Effector memory CD8-positive, alpha-beta T cell (primary cell): ENCODE results near the gene NUDT1.

ENCODE experiments used
- ATAC-seq: fragments of 150-1000 bp; cut with Tn5 transposase; replicated peaks from 2 replicates; pipeline ENCODE4 v1.10.0; 2021; ENCODE audit warnings: mild to moderate bottlenecking, moderate library complexity
- DNase-seq, 3 experiments: peaks; one replicate each; pipeline ENCODE4 v3.0.0; 2021
- H3K27ac Mint-ChIP-seq, 2 donors: one replicate each; pipeline ENCODE4 v1.8.0; 2022; ENCODE audit warnings: mild to moderate bottlenecking in 2 of 2, mixed read lengths in 2 of 2, moderate library complexity in 2 of 2
- H3K27me3 Mint-ChIP-seq, 2 donors: one replicate each; pipeline ENCODE4 v1.8.0; 2022; ENCODE audit warnings: mixed read lengths in 2 of 2
- H3K36me3 Mint-ChIP-seq: one replicate; pipeline ENCODE4 v1.8.0; 2022; ENCODE audit warnings: mild to moderate bottlenecking, moderate library complexity, mixed read lengths; ENCODE audit not compliant: insufficient read depth
- H3K4me1 Mint-ChIP-seq, 2 donors: one replicate each; pipeline ENCODE4 v1.8.0; 2022; ENCODE audit warnings: low read depth in 2 of 2, mixed read lengths in 2 of 2
- H3K4me3 Mint-ChIP-seq, 2 donors: one replicate each; pipeline ENCODE4 v1.8.0; 2022; ENCODE audit warnings: mild to moderate bottlenecking in 2 of 2, mixed read lengths in 2 of 2, moderate library complexity in 2 of 2
- H3K9me3 Mint-ChIP-seq, 2 donors: one replicate each; pipeline ENCODE4 v1.8.0; 2022; ENCODE audit warnings: mixed read lengths in 2 of 2

Gene NUDT1

DNA sequence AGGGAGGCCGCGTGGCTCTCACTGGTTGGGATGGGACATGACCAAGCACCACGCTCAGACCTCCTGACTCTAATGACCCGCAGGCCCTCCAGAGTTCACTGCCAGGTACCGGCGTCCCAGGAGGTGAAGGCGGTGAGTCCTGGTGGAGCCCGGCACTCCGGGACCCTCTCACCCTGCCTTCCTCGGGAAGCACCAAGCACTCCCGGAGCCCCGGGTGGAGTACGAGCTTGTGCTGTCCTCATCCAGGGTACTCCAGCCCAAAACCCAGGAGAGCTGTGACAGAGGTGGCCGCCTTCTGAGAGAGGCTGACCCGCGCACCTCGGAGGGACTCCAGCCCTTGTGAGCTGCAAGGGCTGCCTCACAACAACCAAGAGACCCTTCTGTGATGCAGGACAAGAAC, 18.7 kb upstream of the NUDT1 start:
- DNase-seq (no peak), ATAC-seq (no peak)
- Mint-ChIP-seq H3K27ac (no peak overlapping the region), H3K36me3 (peaks cover 14% of the 10 kb centered on the region), H3K4me3 (no peak overlapping the region), H3K9me3 (no peaks in the 10 kb centered on the region), H3K27me3 (no peaks in the 10 kb centered on the region), H3K4me1 (peaks cover 3 to 13% of the 10 kb centered on the region in 2 donors)

DNA sequence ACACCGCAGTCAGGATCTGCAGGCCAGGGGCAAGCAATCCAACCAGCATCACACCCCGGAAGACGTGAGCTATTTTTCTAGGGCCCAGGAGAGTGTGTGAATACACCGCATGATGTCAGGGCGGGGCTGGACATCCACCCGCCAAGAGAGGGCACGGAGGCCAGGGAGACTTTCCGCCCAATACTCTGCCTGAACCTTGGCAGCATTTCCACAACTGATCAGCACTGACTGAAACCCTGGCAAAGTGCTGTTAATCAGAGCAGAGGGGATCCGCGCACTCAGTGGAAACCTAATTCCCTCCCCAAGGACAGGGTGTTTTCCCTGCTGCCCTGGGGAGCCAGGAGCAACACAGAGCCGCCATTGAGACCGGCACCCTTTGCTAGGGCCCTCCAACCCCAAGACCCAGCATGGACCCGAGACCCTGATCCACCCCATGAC, 17.5 kb upstream of the NUDT1 start:
- no peak overlapping the region for H3K27ac Mint-ChIP-seq
- H3K9me3 Mint-ChIP-seq = no peaks in the 10 kb centered on the region
- peaks cover 21% of the 10 kb centered on the region for H3K36me3 Mint-ChIP-seq
- DNase-seq (no peak), ATAC-seq (no peak)
- no peaks in the 10 kb centered on the region for H3K27me3 Mint-ChIP-seq
- peaks cover 5 to 15% of the 10 kb centered on the region in 2 donors for H3K4me1 Mint-ChIP-seq
- H3K4me3 Mint-ChIP-seq = no peak overlapping the region

DNA sequence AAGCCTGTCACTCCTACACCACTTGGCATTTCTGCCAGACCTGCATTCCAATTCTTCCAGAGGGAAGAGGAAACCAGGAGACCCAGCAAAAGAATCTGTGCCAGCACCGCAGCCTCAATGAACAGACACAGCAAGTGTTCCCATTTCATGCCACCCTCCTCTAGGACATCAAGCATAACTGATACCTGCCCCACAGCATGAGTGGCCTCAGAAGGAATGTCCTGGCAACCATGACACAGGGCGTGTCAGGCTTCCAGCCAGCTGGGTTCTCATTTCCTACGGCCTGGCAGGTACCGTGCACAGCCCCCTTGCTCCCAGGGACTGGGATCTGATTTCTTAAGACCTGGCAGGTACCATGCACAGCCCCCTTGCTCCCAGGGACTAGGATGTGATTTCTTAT, 17.1 kb upstream of the NUDT1 start:
- ATAC-seq (no peak), DNase-seq (no peak)
- H3K4me3 Mint-ChIP-seq = no peak overlapping the region
- H3K27me3 Mint-ChIP-seq = no peaks in the 10 kb centered on the region
- peaks cover 9 to 19% of the 10 kb centered on the region in 2 donors for H3K4me1 Mint-ChIP-seq
- peaks cover 23% of the 10 kb centered on the region for H3K36me3 Mint-ChIP-seq
- H3K9me3 Mint-ChIP-seq = no peaks in the 10 kb centered on the region
- H3K27ac Mint-ChIP-seq = peak overlapping the region in 1 of 2 donors; percentile 59

DNA sequence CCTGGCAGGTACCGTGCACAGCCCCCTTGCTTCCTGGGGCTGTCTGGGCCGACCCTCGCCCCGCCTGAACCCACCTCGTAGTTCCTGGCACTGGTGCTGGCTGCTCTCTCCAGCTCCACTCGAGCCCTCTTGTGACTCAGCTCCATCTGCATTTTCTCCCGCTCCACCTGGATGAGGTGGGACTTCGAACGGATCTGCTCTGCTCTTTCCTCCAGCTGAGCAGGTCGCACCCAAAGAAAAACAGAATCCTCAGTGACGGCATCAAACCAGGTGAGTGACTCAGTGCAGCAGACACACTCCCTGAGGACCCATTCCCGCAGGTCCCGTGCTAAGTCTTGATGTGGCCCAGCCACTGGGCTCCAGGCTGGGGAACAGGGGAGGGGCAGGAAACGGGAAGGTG, 16.7 kb upstream of the NUDT1 start:
- DNase-seq (no peak), ATAC-seq (no peak)
- H3K4me1 Mint-ChIP-seq = peaks cover 13 to 23% of the 10 kb centered on the region in 2 donors
- H3K36me3 Mint-ChIP-seq = peaks cover 23% of the 10 kb centered on the region
- H3K9me3 Mint-ChIP-seq = no peaks in the 10 kb centered on the region
- no peaks in the 10 kb centered on the region for H3K27me3 Mint-ChIP-seq
- no peak overlapping the region for H3K4me3 Mint-ChIP-seq
- H3K27ac Mint-ChIP-seq = peak overlapping the region in 1 of 2 donors; percentile 59

DNA sequence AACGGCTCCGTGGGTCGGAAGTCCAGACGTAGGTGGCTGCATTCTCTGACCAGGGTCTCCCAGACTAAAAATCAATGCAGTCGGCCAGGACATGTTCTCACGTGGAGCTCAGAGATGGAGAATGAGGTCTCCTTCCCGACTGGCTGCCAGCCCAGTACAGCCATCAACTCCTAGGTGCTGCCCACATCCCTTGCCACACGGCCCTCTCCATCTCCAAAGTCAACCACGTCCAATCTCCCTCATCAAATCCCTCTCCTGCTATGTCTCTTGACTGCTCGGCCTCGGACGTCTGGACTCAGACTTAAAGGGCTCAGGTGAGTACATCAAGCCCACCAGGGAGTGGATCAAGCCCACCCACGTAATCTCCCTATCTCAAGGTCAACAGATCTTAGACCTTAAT, 16.2 kb upstream of the NUDT1 start:
- Mint-ChIP-seq H3K27me3 (no peaks in the 10 kb centered on the region), H3K27ac (peak overlapping the region in 1 of 2 donors; percentile 59), H3K9me3 (no peaks in the 10 kb centered on the region), H3K4me3 (no peak overlapping the region), H3K36me3 (peaks cover 23% of the 10 kb centered on the region), H3K4me1 (peaks cover 13 to 23% of the 10 kb centered on the region in 2 donors)
- no peak for ATAC-seq
- no peak for DNase-seq

DNA sequence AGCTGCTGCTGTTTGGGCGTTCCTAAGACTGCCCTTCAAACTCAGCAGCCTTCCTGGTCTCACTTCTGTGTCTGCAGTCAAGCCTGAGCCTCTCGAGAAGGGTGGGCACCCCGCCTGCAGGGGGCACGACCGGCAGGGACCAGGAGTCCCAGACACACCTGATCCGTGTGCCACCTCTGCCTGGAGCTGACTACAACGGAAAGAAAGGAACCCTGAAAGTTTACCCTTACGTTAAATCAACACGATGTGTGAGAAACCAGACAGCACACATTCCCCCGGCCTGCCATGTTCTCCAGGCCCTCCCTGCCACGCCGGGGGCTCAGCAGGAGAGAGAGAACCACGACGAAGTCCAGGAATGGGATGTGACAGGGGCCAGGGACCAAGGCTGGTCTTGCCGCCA, 14.3 kb upstream of the NUDT1 start:
- no peaks in the 10 kb centered on the region for H3K9me3 Mint-ChIP-seq
- no peak overlapping the region for H3K4me3 Mint-ChIP-seq
- H3K4me1 Mint-ChIP-seq = peaks cover 16 to 31% of the 10 kb centered on the region in 2 donors
- H3K27ac Mint-ChIP-seq = peak overlapping the region in 1 of 2 donors; percentile 7
- no peaks in the 10 kb centered on the region for H3K27me3 Mint-ChIP-seq
- H3K36me3 Mint-ChIP-seq = peaks cover 19% of the 10 kb centered on the region
- DNase-seq = no peak
- ATAC-seq = no peak

DNA sequence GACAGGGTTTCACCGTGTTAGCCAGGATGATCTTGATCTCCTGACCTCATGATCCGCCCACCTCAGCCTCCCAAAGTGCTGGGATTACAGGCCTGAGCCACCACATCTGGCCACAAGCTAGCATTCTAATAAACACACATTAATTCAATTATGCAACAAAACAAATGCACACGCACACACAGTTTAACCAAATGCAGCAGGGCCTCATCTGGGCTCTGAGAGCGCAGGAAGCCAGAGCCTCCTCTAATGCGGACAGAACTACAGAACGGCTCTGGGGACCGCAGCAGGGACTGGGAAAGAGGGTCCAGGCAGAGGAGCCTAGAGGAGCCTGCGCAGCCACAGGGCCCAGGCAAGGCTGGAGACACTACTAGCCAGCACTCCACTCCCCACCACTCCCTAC, 13.1 kb upstream of the NUDT1 start:
- Mint-ChIP-seq H3K27ac (no peak overlapping the region), H3K36me3 (peaks cover 27% of the 10 kb centered on the region), H3K27me3 (no peaks in the 10 kb centered on the region), H3K4me3 (no peak overlapping the region), H3K9me3 (no peaks in the 10 kb centered on the region), H3K4me1 (peaks cover 23 to 35% of the 10 kb centered on the region in 2 donors)
- DNase-seq (no peak), ATAC-seq (no peak)

DNA sequence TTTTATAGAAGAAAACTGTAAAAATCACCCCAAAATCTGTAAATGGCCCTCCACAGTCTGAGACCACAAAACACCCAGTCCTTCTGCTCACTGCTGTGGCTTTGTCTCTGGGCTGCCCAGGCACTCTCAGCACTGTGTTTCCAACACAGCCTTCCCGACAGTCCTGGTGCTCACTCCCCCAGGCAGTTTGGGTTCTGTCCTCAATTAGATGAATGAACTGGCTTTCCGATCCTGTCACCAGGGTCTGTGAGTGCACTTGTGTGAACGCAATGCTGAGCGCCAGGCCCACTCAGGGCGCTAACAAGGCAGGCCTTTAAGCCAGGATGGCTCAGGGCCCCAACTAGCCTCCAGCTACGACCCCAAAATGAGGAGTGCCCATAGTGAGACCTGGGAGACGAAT, 12.6 kb upstream of the NUDT1 start:
- Mint-ChIP-seq H3K9me3 (no peaks in the 10 kb centered on the region), H3K4me3 (no peak overlapping the region), H3K36me3 (peaks cover 28% of the 10 kb centered on the region), H3K27me3 (no peaks in the 10 kb centered on the region), H3K4me1 (peaks cover 23 to 30% of the 10 kb centered on the region in 2 donors), H3K27ac (no peak overlapping the region)
- DNase-seq = no peak
- ATAC-seq = no peak

DNA sequence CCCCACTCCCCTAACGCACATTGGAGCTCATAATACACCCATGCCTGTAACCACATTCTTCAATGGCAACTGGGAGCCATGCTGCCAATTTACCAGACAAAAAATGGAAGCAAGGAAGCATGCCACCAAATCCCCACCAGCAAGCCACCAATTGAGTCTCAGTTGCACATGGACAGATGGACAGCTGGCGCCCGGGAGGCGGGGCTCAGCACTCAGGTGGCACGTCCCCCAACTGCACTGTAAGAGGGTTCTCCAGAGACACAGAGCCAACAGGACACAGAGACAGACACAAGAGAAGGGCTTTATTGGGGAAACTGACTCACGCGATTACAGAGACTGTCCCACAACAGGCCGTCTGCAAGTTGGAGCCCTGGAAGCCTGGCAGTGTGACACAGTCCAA, 11.8 kb upstream of the NUDT1 start:
- Mint-ChIP-seq H3K4me1 (peaks cover 28 to 30% of the 10 kb centered on the region in 2 donors), H3K36me3 (peaks cover 35% of the 10 kb centered on the region), H3K9me3 (no peaks in the 10 kb centered on the region), H3K4me3 (peak overlapping the region in 1 of 2 donors; percentile 38), H3K27ac (no peak overlapping the region), H3K27me3 (no peaks in the 10 kb centered on the region)
- DNase-seq (no peak), ATAC-seq (no peak)

DNA sequence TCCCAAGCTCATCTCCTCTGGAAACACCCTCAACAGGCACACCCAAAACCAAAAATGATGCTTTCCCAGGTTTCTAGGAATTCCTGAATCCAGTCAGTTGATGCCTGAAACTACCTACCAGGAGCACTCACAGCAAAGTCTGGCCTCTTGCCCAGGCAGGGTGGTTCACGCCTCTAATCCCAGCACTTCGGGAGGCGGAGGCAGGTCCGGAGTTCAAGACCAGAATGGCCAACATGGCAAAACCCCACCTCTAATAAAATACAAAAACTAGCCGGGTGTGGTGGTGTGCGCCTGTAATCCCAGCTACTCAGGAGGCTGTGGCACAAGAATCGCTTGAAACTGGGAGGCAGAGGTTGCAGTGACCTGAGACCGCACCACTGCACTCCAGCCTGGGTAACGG, 11.1 kb upstream of the NUDT1 start:
- H3K36me3 Mint-ChIP-seq = peaks cover 31% of the 10 kb centered on the region
- H3K27ac Mint-ChIP-seq = no peak overlapping the region
- H3K4me3 Mint-ChIP-seq = peak overlapping the region in 1 of 2 donors; percentile 31
- no peak for ATAC-seq
- no peaks in the 10 kb centered on the region for H3K27me3 Mint-ChIP-seq
- no peaks in the 10 kb centered on the region for H3K9me3 Mint-ChIP-seq
- H3K4me1 Mint-ChIP-seq = peaks cover 28% of the 10 kb centered on the region in 2 donors
- DNase-seq = no peak

DNA sequence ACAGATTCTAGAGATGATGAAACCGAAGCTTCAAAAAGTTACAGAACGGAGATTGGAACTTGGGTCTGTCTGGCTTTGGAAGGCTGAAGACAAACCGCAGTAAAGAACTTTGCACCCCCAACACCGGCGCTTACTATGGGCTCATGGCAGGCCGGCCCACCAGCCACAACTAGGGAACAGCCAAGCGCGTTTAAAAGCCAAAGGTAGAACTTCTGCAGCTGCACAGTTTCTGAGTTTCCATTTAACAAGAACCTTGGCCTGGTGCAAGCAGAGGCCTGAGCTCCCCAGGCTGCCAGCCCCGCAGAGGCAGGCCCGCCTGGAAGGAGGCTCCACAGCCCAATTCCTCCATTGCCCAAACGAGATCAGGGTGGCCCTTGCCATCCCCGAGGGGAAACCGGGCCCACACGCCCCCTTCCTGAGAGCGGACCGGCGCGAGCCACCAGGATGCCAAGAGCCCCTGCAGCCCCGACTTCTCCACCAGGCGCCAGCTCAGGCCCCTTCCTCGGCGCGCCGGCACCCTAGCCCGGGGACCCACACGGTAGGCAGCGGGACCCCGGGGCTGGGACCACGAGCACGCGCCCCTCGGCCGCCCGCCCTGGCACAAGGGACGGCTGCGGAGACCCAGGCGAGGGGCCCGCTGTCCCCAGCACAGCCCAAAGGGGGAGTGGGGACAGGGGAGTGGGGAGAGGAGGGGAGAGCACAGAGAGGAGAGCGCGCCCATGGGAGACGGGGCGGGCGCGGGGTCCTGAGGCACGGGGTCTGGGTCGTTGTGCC, 9.8 kb upstream of the NUDT1 start:
- peak; percentile 58 for ATAC-seq
- Mint-ChIP-seq H3K9me3 (no peaks in the 10 kb centered on the region), H3K27me3 (no peaks in the 10 kb centered on the region), H3K4me3 (peak overlapping the region; percentile 89 to 91), H3K36me3 (peaks cover 34% of the 10 kb centered on the region), H3K27ac (peak overlapping the region; percentile 81 to 88), H3K4me1 (peaks cover 27 to 28% of the 10 kb centered on the region in 2 donors)
- DNase-seq = peak in 2 of 3 experiments; percentile 10 to 22

DNA sequence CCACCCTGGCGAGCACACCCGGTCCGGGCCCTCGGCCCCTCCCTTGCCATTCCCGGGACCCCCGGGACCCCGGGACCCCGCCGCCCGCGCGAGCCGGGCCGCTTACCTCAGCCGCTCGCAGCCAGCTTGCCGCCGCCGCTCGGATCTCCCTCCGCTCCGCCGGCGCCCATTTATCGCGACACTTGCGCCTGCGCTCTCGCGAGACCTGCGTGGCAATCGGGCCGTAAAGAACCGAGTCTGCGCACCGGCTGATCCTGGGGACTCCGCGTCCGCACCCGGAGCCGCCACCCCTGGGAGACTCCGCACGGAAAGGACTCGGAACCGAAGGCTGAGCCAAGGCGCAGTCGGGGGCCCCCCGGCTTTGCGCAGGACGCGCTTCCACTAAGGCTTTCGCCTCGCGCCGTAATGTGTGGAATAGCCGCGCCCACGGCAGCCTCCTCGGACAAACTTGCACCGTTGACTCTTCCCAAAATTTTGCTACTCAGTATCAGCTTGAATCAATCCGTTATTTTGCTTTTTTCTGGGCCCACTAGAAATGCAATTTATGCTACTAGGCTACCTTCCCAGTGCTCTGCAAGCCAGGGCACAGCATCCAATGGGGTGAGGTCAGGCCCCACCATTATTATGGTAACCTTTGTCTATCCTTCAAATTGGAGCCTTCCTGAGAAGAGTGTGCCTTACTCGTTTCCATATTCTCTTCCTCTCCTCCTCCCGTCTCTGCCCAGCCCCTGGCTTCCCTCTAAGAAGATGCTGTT, 9.1 kb upstream of the NUDT1 start, which contains the start of gene MAD1L1:
Gene MAD1L1 (minus strand): TSS at position 180 of the 755 bp plus-strand sequence. CDS start 2,812 bp downstream, outside the sequence.
- Mint-ChIP-seq H3K27me3 (no peaks in the 10 kb centered on the region), H3K4me3 (peak within 1 kb of the TSS; percentile 89 to 91), H3K27ac (peak within 1 kb of the TSS; percentile 88), H3K9me3 (no peaks in the 10 kb centered on the region), H3K4me1 (peaks cover 28% of the 10 kb centered on the region in 2 donors), H3K36me3 (peaks cover 37% of the 10 kb centered on the region)
- ATAC-seq = peak; percentile 92
- peak; percentile 85 to 88 (median 86) for DNase-seq

DNA sequence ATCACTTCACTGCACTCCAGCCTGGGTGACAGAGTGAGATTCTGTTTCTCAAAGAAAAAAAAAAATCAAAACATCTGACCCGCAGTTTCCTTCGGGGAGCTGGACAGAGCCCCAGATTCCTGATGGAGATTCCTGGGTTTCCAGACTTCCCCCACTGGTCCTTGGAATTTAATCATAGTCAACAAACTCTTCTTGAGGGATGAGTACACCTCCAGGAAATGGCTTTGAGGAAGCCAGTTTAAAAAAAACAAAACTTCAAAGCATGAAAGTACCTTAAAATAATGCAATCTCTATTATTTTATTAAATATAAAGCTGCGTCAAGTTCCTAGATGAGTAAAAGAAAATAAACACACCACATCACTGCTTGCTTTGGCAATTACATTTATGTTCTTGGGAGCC, 8.1 kb upstream of the NUDT1 start:
- H3K27me3 Mint-ChIP-seq = no peaks in the 10 kb centered on the region
- peak overlapping the region; percentile 31 to 53 for H3K4me3 Mint-ChIP-seq
- no peak overlapping the region for H3K27ac Mint-ChIP-seq
- H3K4me1 Mint-ChIP-seq = peaks cover 28% of the 10 kb centered on the region in 2 donors
- H3K36me3 Mint-ChIP-seq = peaks cover 42% of the 10 kb centered on the region
- ATAC-seq (no peak), DNase-seq (no peak)
- H3K9me3 Mint-ChIP-seq = no peaks in the 10 kb centered on the region
